Endothelial cell (in vitro differentiated cells): ENCODE data around the gene PACS2. TPM values are rescaled to one million over a fixed set of nuclear protein-coding genes. Genes with fewer than 3 reads are reported as not detected.

Experiments used
- DNase-seq: peaks from one replicate; pipeline ENCODE4 v3.0.0; 2021; ENCODE audit warnings: low spot score
- H3K27ac Mint-ChIP-seq: one replicate; pipeline ENCODE4 v1.8.0; 2021; ENCODE audit warnings: mixed read lengths, inconsistent platforms; ENCODE audit not compliant: unreplicated experiment
- H3K27me3 Mint-ChIP-seq: one replicate; pipeline ENCODE4 v1.8.0; 2021; ENCODE audit warnings: mild to moderate bottlenecking, moderate library complexity, mixed read lengths, inconsistent platforms; ENCODE audit not compliant: unreplicated experiment
- H3K36me3 Mint-ChIP-seq: one replicate; pipeline ENCODE4 v1.8.0; 2021; ENCODE audit warnings: mild to moderate bottlenecking, low read depth, mixed read lengths, inconsistent platforms; ENCODE audit not compliant: unreplicated experiment
- H3K4me1 Mint-ChIP-seq: one replicate; pipeline ENCODE4 v1.8.0; 2021; ENCODE audit warnings: mild to moderate bottlenecking, mixed read lengths, inconsistent platforms; ENCODE audit not compliant: unreplicated experiment
- H3K4me3 Mint-ChIP-seq: one replicate; pipeline ENCODE4 v1.8.0; 2021; ENCODE audit warnings: mild to moderate bottlenecking, mixed read lengths, inconsistent platforms; ENCODE audit not compliant: unreplicated experiment
- H3K9me3 Mint-ChIP-seq: one replicate; pipeline ENCODE4 v1.8.0; 2021; ENCODE audit warnings: mixed read lengths, inconsistent platforms; ENCODE audit not compliant: unreplicated experiment
- total RNA-seq: library from RNA; stranded (reverse); fragmentation: NEBNext Ultra II Directional; extraction: Animal tissue kit (Norgen Biotek cat#: 25700); gene quantifications from one replicate; pipeline ENCODE4 v1.2.1, GENCODE V29; 2021; ENCODE audit not compliant: unreplicated experiment
- TF ChIP-seq, protein P1 (sequence below): fragments of 200-600 bp; sonication (generic); IDR thresholded peaks from one replicate; pipeline ENCODE4 v1.5.0; 2021; ENCODE audit warnings: antibody characterized with exemption; ENCODE audit not compliant: unreplicated experiment

The PACS2 gene
- total RNA-seq, 1 donor from 2014 or later: 113 TPM

- Mint-ChIP-seq H3K27me3 (peaks cover 6% of the 10 kb centered on the region), H3K27ac (no peak overlapping the region), H3K4me3 (no peak overlapping the region), H3K36me3 (peaks cover 5% of the 10 kb centered on the region), H3K4me1 (peaks cover 17% of the 10 kb centered on the region), H3K9me3 (no peaks in the 10 kb centered on the region)
- TF ChIP-seq, protein P1, sequence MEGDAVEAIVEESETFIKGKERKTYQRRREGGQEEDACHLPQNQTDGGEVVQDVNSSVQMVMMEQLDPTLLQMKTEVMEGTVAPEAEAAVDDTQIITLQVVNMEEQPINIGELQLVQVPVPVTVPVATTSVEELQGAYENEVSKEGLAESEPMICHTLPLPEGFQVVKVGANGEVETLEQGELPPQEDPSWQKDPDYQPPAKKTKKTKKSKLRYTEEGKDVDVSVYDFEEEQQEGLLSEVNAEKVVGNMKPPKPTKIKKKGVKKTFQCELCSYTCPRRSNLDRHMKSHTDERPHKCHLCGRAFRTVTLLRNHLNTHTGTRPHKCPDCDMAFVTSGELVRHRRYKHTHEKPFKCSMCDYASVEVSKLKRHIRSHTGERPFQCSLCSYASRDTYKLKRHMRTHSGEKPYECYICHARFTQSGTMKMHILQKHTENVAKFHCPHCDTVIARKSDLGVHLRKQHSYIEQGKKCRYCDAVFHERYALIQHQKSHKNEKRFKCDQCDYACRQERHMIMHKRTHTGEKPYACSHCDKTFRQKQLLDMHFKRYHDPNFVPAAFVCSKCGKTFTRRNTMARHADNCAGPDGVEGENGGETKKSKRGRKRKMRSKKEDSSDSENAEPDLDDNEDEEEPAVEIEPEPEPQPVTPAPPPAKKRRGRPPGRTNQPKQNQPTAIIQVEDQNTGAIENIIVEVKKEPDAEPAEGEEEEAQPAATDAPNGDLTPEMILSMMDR: no peak
- DNase-seq: no peak
Observed at GRCh38 chr14:105343194-105343593, 28.6 kb downstream of the PACS2 start.

DNA sequence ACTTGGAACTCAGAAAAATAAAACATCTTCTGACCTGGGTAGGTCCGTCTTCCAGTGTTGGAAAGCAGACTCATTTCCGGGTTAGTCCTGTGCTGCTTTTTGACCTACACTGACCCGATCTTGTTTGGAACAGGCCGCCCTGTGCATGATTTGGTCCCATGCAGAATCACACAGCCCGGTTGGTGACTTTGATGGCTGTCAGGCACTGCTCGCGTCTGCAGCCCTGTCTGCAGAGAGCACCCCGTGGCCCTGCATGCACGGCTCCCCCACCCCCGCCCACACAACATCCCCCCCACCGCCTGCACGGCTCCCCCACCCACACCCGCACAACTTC lies 31.6 kb downstream of the PACS2 start:
- H3K4me3 Mint-ChIP-seq: no peak overlapping the region
- TF ChIP-seq, protein P1: no peak

GRCh38 chr14:105346876-105347586 lies 32.5 kb downstream of the PACS2 start:
- Mint-ChIP-seq H3K4me3 (no peak overlapping the region), H3K36me3 (peaks cover 5% of the 10 kb centered on the region), H3K9me3 (no peaks in the 10 kb centered on the region), H3K27me3 (peaks cover 8% of the 10 kb centered on the region), H3K4me1 (peaks cover 1% of the 10 kb centered on the region), H3K27ac (no peak overlapping the region)
- TF ChIP-seq, protein P1: no peak
- no peak for DNase-seq

More for the DNA sequence above, 31.6 kb downstream of the PACS2 start:
- H3K36me3 Mint-ChIP-seq: peaks cover 5% of the 10 kb centered on the region
- H3K27ac Mint-ChIP-seq: no peak overlapping the region
- no peaks in the 10 kb centered on the region for H3K9me3 Mint-ChIP-seq
- peaks cover 6% of the 10 kb centered on the region for H3K27me3 Mint-ChIP-seq
- H3K4me1 Mint-ChIP-seq: peaks cover 3% of the 10 kb centered on the region
- DNase-seq: no peak

- TF ChIP-seq, protein P1: no peak
- Mint-ChIP-seq H3K27me3 (peaks cover 8% of the 10 kb centered on the region), H3K4me3 (no peak overlapping the region), H3K9me3 (no peaks in the 10 kb centered on the region), H3K36me3 (peaks cover 5% of the 10 kb centered on the region), H3K4me1 (peaks cover 2% of the 10 kb centered on the region), H3K27ac (no peak overlapping the region)
- DNase-seq: no peak
Observed at GRCh38 chr14:105347587-105347968, 33.0 kb downstream of the PACS2 start.

- Mint-ChIP-seq H3K27ac (no peak overlapping the region), H3K4me3 (no peak overlapping the region), H3K36me3 (peaks cover 5% of the 10 kb centered on the region), H3K27me3 (peaks cover 8% of the 10 kb centered on the region), H3K4me1 (peaks cover 2% of the 10 kb centered on the region), H3K9me3 (no peaks in the 10 kb centered on the region)
- no peak for DNase-seq
- TF ChIP-seq, protein P1: no peak
Observed at GRCh38 chr14:105348169-105348944, 33.8 kb downstream of the PACS2 start.
